Measurements from ENCODE around the gene MSL3B.

MSL3B gene

GRCh38 chr2:233871432-233871831 lies 3.2 kb upstream of the MSL3B start:
- WGBS, 2 donors: 67 to 69% methylated on average over 4 of the region's 4 CpGs
- Histone ChIP-seq H3K27ac (no peak overlapping the region), H3K4me1 (no peaks in the 10 kb centered on the region), H3K36me3 (no peaks in the 10 kb centered on the region), H3K9me3 (no peaks in the 10 kb centered on the region), H3K4me3 (replicated peaks in 1 of 3) (no peak overlapping the region), H3K27me3 (no peaks in the 10 kb centered on the region)
- TF ChIP-seq POLR2A (IDR thresholded peaks at IDR 0.05) (no peak), CTCF (IDR thresholded peaks at IDR 0.05) (no peak)
- DNase-seq: no peak
- intact Hi-C loops (cut with DNase I): no loop called here

GRCh38 chr2:233866479-233866878 lies 1.7 kb downstream of the MSL3B start:
- intact Hi-C loops (cut with DNase I): no loop called here
- H3K4me3 ChIP-seq (replicated peaks in 1 of 3): no peak overlapping the region

GRCh38 chr2:233865838-233866237 lies 2.3 kb downstream of the MSL3B start:
- Histone ChIP-seq H3K4me3 (replicated peaks in 1 of 3) (no peak overlapping the region), H3K27ac (no peak overlapping the region), H3K9me3 (no peaks in the 10 kb centered on the region), H3K36me3 (no peaks in the 10 kb centered on the region), H3K4me1 (no peaks in the 10 kb centered on the region), H3K27me3 (no peaks in the 10 kb centered on the region)
- TF ChIP-seq POLR2A (IDR thresholded peaks at IDR 0.05) (no peak), CTCF (IDR thresholded peaks at IDR 0.05) (no peak)
- intact Hi-C loops (cut with DNase I): no loop called here
- WGBS, 2 donors: 93% methylated on average over 3 of the region's 3 CpGs
- no peak for DNase-seq

More at GRCh38 chr2:233866479-233866878, 1.7 kb downstream of the MSL3B start:
- Histone ChIP-seq H3K27ac (no peak overlapping the region), H3K4me1 (no peaks in the 10 kb centered on the region), H3K27me3 (no peaks in the 10 kb centered on the region), H3K9me3 (no peaks in the 10 kb centered on the region), H3K36me3 (no peaks in the 10 kb centered on the region)
- 98 to 100% methylated on average over 11 of the region's 11 CpGs for WGBS, 2 donors
- no peak for TF ChIP-seq POLR2A (IDR thresholded peaks at IDR 0.05)
- TF ChIP-seq CTCF (IDR thresholded peaks at IDR 0.05): no peak
- no peak for DNase-seq

DNA sequence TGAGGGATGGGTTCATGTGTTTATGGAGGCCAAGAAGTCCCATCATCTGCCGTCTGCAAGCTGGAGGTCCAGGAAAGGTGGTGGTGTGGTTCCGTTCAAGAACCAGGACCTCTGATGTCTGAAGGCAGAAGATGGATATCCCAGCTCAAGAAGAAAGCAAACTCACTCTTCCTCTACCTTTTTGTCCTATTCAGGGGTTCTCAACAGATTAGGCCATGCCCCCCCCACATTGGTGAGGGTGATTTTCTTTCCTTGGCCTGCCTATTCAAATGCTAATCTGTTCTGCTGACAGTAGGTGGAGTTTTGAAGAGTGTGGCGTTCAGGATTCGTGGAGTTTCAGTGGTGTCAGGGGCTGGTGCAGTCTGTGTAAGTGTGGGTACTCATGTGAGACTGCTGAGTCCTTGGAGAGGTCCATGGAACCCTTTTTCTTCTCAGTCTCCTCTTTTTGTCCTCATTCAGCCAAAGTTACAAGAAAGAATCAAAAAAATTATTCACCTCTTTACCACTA lies 5.9 kb downstream of the MSL3B start:
- TF ChIP-seq POLR2A (IDR thresholded peaks at IDR 0.05) (no peak), CTCF (IDR thresholded peaks at IDR 0.05) (no peak)
- no peak overlapping the region for H3K27ac ChIP-seq
- 65 to 68% methylated on average over 4 of the region's 4 CpGs for WGBS, 2 donors
- DNase-seq: no peak
- H3K36me3 ChIP-seq: no peaks in the 10 kb centered on the region
- no peaks in the 10 kb centered on the region for H3K9me3 ChIP-seq
- no peak overlapping the region for H3K4me3 ChIP-seq (replicated peaks in 1 of 3)
- H3K27me3 ChIP-seq: no peaks in the 10 kb centered on the region
- intact Hi-C loops (cut with DNase I): no loop called here
- H3K4me1 ChIP-seq: no peaks in the 10 kb centered on the region

DNA sequence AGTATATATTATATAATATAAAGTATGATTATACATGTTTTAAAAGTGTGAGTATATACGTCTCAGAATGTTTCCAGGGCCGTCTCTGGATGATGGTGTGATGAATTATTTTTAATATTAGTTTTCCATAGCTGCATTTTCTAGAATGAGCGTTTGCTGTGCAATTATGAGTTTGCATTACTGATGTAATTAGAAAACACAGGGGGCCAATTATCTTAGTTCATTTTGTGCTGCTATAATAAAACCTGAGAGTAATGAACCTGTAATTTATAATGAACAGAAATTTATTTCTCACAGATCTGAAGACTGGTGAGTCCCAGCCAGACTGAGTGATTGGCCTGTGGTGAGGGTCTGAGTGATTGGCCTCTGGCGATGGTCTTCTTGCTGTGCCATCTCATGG lies 9.9 kb downstream of the MSL3B start:
- 90 to 95% methylated on average over 4 of the region's 4 CpGs for WGBS, 2 donors
- H3K27me3 ChIP-seq: no peaks in the 10 kb centered on the region
- TF ChIP-seq CTCF (IDR thresholded peaks at IDR 0.05) (no peak), POLR2A (IDR thresholded peaks at IDR 0.05) (no peak)
- H3K4me3 ChIP-seq (replicated peaks in 1 of 3): no peak overlapping the region
- no peaks in the 10 kb centered on the region for H3K36me3 ChIP-seq
- no peak for DNase-seq
- H3K9me3 ChIP-seq: no peaks in the 10 kb centered on the region
- H3K4me1 ChIP-seq: peaks cover 7% of the 10 kb centered on the region in 2 donors
- no peak overlapping the region for H3K27ac ChIP-seq
- intact Hi-C loops (cut with DNase I): no loop called here
